Activated CD4-positive, alpha-beta memory T cell treated with anti-CD3 and anti-CD28 coated beads for 36 hours (primary cell): Measurements from ENCODE around the gene REV3L. TPM values are rescaled to one million over a fixed set of nuclear protein-coding genes. Genes with fewer than 3 reads are reported as not detected.

Experiments
- CTCF ChIA-PET: fragments of 350-600 bp; sonication (Branson Sonifier 250); formaldehyde crosslinking; loops from one replicate; lab custom pipeline; 2021; ENCODE audit warnings: antibody characterized with exemption, inconsistent platforms; lab: Charles Lee
- POLR2A ChIA-PET: fragments of 350-600 bp; sonication (Branson Sonifier 250); formaldehyde crosslinking; loops from one replicate; lab custom pipeline; 2021; ENCODE audit warnings: antibody characterized with exemption; lab: Charles Lee
- DNase-seq: peaks from one replicate; pipeline ENCODE4 v3.0.0-alpha.2; 2020
- H3K27ac Mint-ChIP-seq: one replicate; pipeline ENCODE4 v1.8.0; 2021; ENCODE audit warnings: mixed read lengths
- H3K27me3 Mint-ChIP-seq: one replicate; pipeline ENCODE4 v1.8.0; 2021; ENCODE audit warnings: mixed read lengths
- H3K36me3 Mint-ChIP-seq: one replicate; pipeline ENCODE4 v1.8.0; 2021; ENCODE audit warnings: mixed read lengths
- H3K4me1 Mint-ChIP-seq: one replicate; pipeline ENCODE4 v1.8.0; 2021; ENCODE audit warnings: low read depth, mixed read lengths
- H3K4me3 Mint-ChIP-seq: one replicate; pipeline ENCODE4 v1.8.0; 2021; ENCODE audit warnings: mild to moderate bottlenecking, mixed read lengths
- H3K9me3 Mint-ChIP-seq: one replicate; pipeline ENCODE4 v1.8.0; 2021; ENCODE audit warnings: mixed read lengths
- intact Hi-C: fragments of 100-400 bp; cut with micrococcal nuclease; formaldehyde crosslinking; loops from one replicate; pipeline ENCODE4 v1.15.1; 2023
- total RNA-seq, 2 experiments: library from RNA; stranded (reverse); gene quantifications; one replicate each; pipeline ENCODE4 v1.2.3, GENCODE V29; 2021

The REV3L gene
- total RNA-seq, 2 experiments from 2014 or later = 13.9 to 15.0 TPM

DNA sequence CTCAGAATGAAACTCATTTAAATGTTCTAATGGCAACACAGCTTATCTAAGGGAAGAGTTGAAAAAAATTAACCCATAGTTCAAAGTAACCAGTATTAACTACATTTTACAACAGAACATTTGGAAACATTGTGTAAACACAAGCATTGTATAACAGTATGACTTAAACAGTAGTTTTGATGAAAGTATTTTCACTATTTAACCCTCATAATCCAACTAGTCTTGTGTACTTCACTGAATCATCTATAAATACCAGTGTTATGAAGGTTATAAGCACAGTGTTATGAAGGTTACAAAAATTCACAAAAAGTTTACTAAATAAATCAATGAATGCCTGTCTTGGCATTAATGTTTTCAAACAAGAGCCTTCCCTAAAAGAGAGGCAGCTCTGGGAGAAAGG is 66.5 kb downstream of the REV3L start:
- H3K4me1 Mint-ChIP-seq = no peaks in the 10 kb centered on the region
- ChIA-PET CTCF (no interaction called here), POLR2A (no interaction called here)
- intact Hi-C loops = no loop called here
- DNase-seq = no peak
- H3K9me3 Mint-ChIP-seq = no peaks in the 10 kb centered on the region
- H3K36me3 Mint-ChIP-seq = peaks cover 2% of the 10 kb centered on the region
- H3K4me3 Mint-ChIP-seq = no peak overlapping the region
- H3K27ac Mint-ChIP-seq = no peak overlapping the region
- no peaks in the 10 kb centered on the region for H3K27me3 Mint-ChIP-seq

DNA sequence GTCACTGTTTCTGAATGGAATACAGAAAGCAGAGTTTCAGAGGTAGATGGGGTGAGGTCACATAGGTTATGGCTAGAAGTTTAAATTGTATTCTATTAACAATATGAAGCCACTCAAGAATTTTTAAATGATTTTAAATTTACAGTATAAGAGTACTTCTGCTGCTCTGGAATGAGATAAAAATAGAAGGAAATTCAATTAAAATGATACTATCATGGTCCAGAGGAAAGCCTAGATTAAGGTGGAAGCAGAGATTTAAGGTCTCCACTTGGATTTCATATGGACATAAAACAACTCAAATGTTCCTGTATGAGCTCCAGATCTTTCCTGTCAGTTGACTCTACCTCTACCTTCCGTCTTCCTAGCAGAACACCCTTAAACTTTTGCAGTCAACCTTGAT is 68.6 kb downstream of the REV3L start:
- peaks cover 2% of the 10 kb centered on the region for H3K4me1 Mint-ChIP-seq
- ChIA-PET CTCF (no interaction called here), POLR2A (interaction anchor here (1.3 kb wide), 1 partner anchor 8 kb away, joined by 4 read pairs; no protein-coding TSS in a partner anchor)
- peaks cover 15% of the 10 kb centered on the region for H3K36me3 Mint-ChIP-seq
- H3K9me3 Mint-ChIP-seq = no peaks in the 10 kb centered on the region
- H3K27me3 Mint-ChIP-seq = no peaks in the 10 kb centered on the region
- DNase-seq = no peak
- intact Hi-C loops = no loop called here
- no peak overlapping the region for H3K27ac Mint-ChIP-seq
- no peak overlapping the region for H3K4me3 Mint-ChIP-seq

DNA sequence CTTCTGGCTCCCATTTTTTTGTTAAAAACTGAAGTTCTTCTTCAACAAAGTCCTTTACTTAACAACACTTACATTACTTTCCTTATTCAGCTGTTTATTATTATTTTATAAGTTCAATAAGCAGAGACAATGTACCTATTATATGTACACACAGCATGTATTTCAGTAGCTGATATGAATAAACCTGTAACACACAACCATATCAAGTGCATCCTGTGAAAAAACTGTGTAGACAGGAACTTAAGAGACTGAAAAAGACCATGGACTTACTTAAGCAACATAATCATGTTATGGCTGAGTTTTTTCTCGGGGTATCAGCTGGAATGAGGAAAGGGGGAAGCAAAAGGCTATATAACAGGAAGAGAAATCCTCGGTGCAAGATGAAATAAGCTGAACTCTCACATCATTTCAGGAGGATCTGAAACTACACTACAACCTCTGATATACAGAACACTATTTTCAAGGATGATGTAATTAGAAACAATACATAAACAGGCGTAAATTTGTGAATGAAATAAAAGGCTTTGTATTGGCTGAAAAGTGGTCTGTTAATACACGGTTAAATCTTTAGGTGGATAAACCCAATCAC is 70.9 kb downstream of the REV3L start:
- ChIA-PET POLR2A (no interaction called here), CTCF (no interaction called here)
- Mint-ChIP-seq H3K27ac (no peak overlapping the region), H3K9me3 (no peaks in the 10 kb centered on the region), H3K4me3 (no peak overlapping the region), H3K36me3 (peaks cover 24% of the 10 kb centered on the region), H3K4me1 (peaks cover 5% of the 10 kb centered on the region), H3K27me3 (no peaks in the 10 kb centered on the region)
- DNase-seq = no peak
- intact Hi-C loops = no loop called here

DNA sequence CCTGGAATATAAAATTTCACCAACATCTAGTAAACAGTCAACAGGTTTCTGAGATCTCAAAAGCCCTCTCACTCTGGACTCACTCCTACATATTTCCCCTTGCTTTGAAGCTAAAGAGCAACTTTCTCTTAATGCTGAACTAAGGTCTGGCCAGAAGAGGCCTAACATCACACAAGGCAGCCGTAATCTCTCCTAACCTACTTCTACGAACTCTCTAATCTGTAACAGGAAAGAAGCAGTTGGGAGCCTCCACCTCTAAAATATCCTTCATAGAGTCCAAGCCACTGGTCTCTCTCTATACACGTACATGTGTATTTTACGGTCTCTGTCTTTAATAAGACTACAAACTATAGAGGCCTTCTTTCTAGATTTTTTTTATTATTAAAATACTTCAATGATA is 72.0 kb downstream of the REV3L start:
- Mint-ChIP-seq H3K36me3 (peaks cover 28% of the 10 kb centered on the region), H3K27ac (no peak overlapping the region), H3K4me3 (no peak overlapping the region), H3K27me3 (no peaks in the 10 kb centered on the region), H3K9me3 (no peaks in the 10 kb centered on the region), H3K4me1 (peaks cover 12% of the 10 kb centered on the region)
- DNase-seq = no peak
- ChIA-PET CTCF (no interaction called here), POLR2A (no interaction called here)
- intact Hi-C loops = no loop called here

DNA sequence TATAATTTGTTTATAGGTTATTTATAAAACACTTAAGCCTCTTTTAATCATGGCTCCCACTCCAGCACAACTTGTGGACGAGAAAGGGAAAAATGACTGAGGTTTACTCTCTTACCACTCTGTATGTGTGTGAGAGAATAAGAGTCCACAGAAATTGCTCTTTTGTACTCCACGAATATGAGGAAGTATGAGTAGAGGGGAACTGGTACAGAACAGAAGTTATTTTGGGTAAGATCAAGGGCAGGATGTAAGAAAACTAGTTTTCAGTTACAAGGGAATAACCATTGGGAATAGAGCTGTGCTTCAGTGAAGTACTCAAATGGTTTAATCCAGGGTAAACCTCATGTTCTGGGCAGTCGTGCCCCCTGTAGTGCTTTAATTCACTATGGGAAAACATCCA is 72.6 kb downstream of the REV3L start:
- intact Hi-C loops = no loop called here
- no peaks in the 10 kb centered on the region for H3K27me3 Mint-ChIP-seq
- peaks cover 28% of the 10 kb centered on the region for H3K36me3 Mint-ChIP-seq
- no peak overlapping the region for H3K27ac Mint-ChIP-seq
- no peak for DNase-seq
- H3K4me1 Mint-ChIP-seq = peaks cover 13% of the 10 kb centered on the region
- no peak overlapping the region for H3K4me3 Mint-ChIP-seq
- ChIA-PET POLR2A (no interaction called here), CTCF (no interaction called here)
- no peaks in the 10 kb centered on the region for H3K9me3 Mint-ChIP-seq

DNA sequence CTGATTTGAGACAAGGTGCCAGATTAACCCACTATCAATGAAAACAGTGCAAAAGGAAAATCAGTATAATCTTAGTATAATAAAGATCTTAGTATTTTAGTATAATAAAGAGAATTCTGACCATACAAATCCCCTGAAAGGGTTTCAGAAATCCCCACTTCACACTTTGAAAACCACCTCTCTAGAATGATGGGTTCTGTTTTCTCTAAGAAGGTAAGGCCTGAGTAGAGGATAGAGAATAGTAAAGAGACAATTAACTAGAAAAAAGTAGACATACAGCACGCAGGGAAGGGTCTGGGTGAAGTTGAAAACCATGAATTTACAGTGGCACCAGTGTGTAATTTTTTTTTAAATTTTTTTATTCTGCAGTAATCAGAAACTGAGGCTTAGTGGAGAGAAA is 73.6 kb downstream of the REV3L start:
- ChIA-PET CTCF (no interaction called here), POLR2A (no interaction called here)
- intact Hi-C loops = loop anchor here (5.0 kb wide), 1 partner anchor 633 kb away; no protein-coding TSS in a partner anchor
- Mint-ChIP-seq H3K27ac (no peak overlapping the region), H3K27me3 (no peaks in the 10 kb centered on the region), H3K36me3 (peaks cover 32% of the 10 kb centered on the region), H3K9me3 (no peaks in the 10 kb centered on the region), H3K4me3 (no peak overlapping the region), H3K4me1 (peaks cover 13% of the 10 kb centered on the region)
- no peak for DNase-seq

DNA sequence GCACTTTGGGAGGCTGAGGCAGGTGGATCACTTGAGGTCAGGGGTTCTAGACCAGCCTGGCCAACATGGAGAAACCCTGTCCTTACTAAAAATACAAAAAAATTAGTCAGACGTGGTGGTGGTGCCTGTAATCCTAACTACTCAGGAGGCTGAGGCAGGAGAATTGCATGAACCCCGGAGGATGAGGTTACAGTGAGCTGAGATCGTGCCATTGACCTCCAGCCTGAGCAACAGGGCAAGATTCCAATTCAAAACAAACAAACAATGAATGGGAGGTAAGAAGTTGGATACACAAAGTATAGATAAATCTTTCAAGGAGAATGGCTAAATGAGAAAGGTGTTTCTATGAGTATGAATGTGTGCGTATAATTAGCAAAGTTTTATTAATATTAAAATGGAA is 75.3 kb downstream of the REV3L start:
- intact Hi-C loops = loop anchor here (2.0 to 5.0 kb wide), 2 partner anchors 69 to 635 kb away; no protein-coding TSS in a partner anchor
- H3K9me3 Mint-ChIP-seq = no peaks in the 10 kb centered on the region
- no peak for DNase-seq
- CTCF ChIA-PET = interaction anchor here (0.8 to 1.3 kb wide), 2 partner anchors 28 to 71 kb away, joined by 3 to 5 read pairs; no protein-coding TSS in a partner anchor
- H3K27me3 Mint-ChIP-seq = no peaks in the 10 kb centered on the region
- H3K27ac Mint-ChIP-seq = no peak overlapping the region
- POLR2A ChIA-PET = no interaction called here
- peaks cover 13% of the 10 kb centered on the region for H3K4me1 Mint-ChIP-seq
- peaks cover 44% of the 10 kb centered on the region for H3K36me3 Mint-ChIP-seq
- no peak overlapping the region for H3K4me3 Mint-ChIP-seq

DNA sequence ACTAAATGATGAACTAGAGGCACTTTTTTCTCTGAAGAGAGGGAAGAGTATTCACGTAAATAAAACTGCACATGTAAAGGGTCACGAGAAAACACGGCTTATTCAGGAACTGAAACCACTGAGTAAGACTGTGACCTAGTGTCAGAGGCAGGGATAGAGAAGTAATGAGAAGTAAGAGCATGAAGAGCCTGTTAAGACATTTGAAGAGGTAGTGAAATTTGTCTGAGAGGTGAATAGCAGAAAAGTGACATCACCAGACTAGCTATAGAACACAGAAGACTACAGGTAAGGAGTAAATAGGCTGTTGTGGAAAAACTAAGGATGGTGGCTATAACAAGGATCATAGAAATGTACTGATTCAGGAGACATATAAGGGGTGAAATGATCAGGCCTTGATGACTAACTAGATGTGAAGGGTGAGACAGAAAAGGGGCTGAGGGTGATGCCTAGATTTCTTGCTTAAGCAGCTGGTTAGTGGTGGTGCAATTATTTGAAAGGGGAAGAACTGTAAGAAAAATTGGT is 76.8 kb downstream of the REV3L start:
- DNase-seq = no peak
- Mint-ChIP-seq H3K36me3 (peaks cover 48% of the 10 kb centered on the region), H3K4me3 (no peak overlapping the region), H3K27me3 (no peaks in the 10 kb centered on the region), H3K4me1 (peaks cover 13% of the 10 kb centered on the region), H3K27ac (peak overlapping the region; percentile 25), H3K9me3 (no peaks in the 10 kb centered on the region)
- intact Hi-C loops = loop anchor here (1.0 to 5.0 kb wide), 4 partner anchors 67 to 636 kb away; no protein-coding TSS in a partner anchor
- ChIA-PET POLR2A (interaction anchor here (0.8 kb wide), 1 partner anchor 9 kb away, joined by 4 read pairs; no protein-coding TSS in a partner anchor), CTCF (interaction anchor here (0.6 kb wide), 1 partner anchor 57 kb away, joined by 4 read pairs; no protein-coding TSS in a partner anchor)

DNA sequence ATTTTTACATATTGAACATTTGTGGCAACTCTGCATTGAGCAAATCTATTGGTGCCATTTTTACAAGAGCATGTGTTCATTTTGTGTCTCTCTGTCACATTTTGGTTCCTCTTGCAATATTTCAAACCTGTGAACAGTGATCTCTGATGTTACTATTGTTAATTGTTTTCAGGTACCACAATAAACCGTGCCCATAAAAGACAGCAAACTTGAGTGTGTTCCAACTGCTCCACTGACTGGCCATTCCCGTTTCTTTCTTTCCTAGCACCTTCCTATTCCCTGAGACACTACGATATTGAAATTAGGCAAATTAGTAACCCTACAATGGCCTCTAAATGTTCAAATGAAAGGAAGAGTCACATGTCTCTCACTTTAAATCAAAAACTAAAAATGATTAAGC is 79.6 kb downstream of the REV3L start:
- peaks cover 42% of the 10 kb centered on the region for H3K36me3 Mint-ChIP-seq
- H3K4me3 Mint-ChIP-seq = no peak overlapping the region
- no peak overlapping the region for H3K27ac Mint-ChIP-seq
- H3K9me3 Mint-ChIP-seq = no peaks in the 10 kb centered on the region
- H3K4me1 Mint-ChIP-seq = peaks cover 13% of the 10 kb centered on the region
- POLR2A ChIA-PET = no interaction called here
- intact Hi-C loops = no loop called here
- CTCF ChIA-PET = interaction anchor here (1.5 kb wide), 1 partner anchor 29 kb away, joined by 3 read pairs; no protein-coding TSS in a partner anchor
- H3K27me3 Mint-ChIP-seq = no peaks in the 10 kb centered on the region
- no peak for DNase-seq

DNA sequence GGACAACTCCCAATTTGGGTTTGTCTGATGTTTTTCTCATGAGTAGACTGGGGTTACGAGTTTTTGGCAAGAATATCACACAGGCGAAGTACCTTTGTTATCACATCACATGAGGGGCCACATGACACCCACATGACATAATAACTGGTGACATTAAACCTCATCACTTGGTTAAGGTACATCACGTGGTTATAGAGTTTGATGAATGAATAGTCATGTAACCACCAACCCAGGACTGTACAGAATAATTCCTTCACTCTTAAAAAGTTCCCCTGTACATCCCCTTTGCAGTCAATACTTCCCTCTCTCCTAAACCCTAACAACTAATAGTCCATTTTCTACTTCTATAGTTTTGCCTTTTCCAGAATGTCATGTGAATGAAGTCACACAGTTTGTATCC is 83.4 kb downstream of the REV3L start:
- H3K9me3 Mint-ChIP-seq = no peaks in the 10 kb centered on the region
- POLR2A ChIA-PET = no interaction called here
- H3K27ac Mint-ChIP-seq = no peak overlapping the region
- no peaks in the 10 kb centered on the region for H3K27me3 Mint-ChIP-seq
- H3K36me3 Mint-ChIP-seq = peaks cover 39% of the 10 kb centered on the region
- CTCF ChIA-PET = no interaction called here
- no peak for DNase-seq
- no peak overlapping the region for H3K4me3 Mint-ChIP-seq
- H3K4me1 Mint-ChIP-seq = peaks cover 2% of the 10 kb centered on the region
- intact Hi-C loops = no loop called here

DNA sequence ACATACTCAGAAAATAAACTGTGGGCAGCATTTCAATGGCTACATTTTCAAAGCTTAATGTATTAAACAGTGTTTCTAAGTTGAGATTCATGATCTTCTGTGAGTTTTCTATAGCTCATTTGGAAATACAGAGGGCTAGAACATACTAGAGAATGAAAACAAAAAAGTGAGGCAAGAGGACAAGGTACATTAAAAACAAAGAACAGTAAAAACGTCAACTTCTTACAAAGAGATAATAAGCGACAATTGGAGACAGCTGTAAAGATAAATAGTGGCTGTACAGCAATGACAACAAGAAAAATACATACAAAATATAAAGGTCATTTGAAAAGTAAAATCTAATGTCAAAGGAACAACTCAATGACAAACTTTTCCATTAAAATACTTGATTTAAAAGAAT is 94.3 kb downstream of the REV3L start:
- intact Hi-C loops = no loop called here
- Mint-ChIP-seq H3K27ac (no peak overlapping the region), H3K27me3 (no peaks in the 10 kb centered on the region), H3K9me3 (no peaks in the 10 kb centered on the region), H3K4me3 (no peak overlapping the region), H3K4me1 (no peaks in the 10 kb centered on the region), H3K36me3 (peaks cover 36% of the 10 kb centered on the region)
- POLR2A ChIA-PET = no interaction called here
- CTCF ChIA-PET = interaction anchor here (0.5 to 0.9 kb wide), 2 partner anchors 90 to 432 kb away, joined by 3 read pairs; no protein-coding TSS in a partner anchor
- no peak for DNase-seq

DNA sequence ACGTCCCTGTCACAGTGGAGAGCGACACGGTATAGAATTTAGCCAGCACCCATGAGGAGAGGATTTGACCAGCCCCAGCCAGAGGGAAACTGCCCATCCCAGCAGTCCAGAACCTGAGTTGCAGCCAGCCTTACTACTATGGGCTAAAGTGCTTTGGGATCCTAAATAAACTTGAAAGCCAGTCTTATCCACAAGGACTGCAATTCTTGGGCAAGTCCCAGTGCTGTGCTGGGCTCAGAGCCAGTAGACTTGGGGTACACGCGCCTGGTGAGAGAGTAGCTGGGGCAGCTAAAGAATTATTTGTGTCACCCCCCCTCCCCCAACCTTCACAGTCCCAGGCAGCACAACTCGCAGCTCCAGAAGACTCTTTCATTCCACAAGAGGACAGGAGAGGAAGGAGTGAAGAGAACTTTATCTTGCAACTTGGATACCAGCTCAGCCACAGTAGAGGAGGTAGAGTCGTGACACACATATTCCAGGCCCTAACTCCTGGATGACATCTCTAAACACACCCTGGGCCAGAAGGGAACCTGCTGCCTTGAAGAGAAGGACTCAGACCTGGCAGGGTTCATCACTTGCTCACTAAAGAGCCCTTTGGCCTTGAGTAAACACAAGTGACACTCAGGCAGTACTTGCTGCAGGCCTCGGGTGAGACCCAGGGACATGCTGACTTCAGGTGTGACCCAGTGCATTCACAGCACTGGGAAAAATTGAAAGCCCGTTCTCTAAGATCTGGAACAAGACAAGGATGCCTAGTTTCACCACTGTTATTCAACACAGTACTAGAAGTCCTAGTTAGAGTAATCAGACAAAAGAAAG is 100.3 kb downstream of the REV3L start:
- H3K27me3 Mint-ChIP-seq = no peaks in the 10 kb centered on the region
- intact Hi-C loops = no loop called here
- no peaks in the 10 kb centered on the region for H3K4me1 Mint-ChIP-seq
- CTCF ChIA-PET = no interaction called here
- no peaks in the 10 kb centered on the region for H3K9me3 Mint-ChIP-seq
- no peak overlapping the region for H3K4me3 Mint-ChIP-seq
- peaks cover 35% of the 10 kb centered on the region for H3K36me3 Mint-ChIP-seq
- H3K27ac Mint-ChIP-seq = no peak overlapping the region
- POLR2A ChIA-PET = no interaction called here
- DNase-seq = no peak
